Measurements from ENCODE around the gene SLAMF7.
"Not testable (repeated sequence)": the region's sequence is repeated elsewhere in the genome, so short reads cannot be mapped to it uniquely, and the experiment has no call there.

Gene SLAMF7, protein sequence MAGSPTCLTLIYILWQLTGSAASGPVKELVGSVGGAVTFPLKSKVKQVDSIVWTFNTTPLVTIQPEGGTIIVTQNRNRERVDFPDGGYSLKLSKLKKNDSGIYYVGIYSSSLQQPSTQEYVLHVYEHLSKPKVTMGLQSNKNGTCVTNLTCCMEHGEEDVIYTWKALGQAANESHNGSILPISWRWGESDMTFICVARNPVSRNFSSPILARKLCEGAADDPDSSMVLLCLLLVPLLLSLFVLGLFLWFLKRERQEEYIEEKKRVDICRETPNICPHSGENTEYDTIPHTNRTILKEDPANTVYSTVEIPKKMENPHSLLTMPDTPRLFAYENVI

GRCh38 chr1:160739098-160739511 lies at the start of gene SLAMF7:
Gene SLAMF7, plus strand, starts transcription at chr1:160739247. Its CDS starts 55 bp downstream, at chr1:160739302.
- no peak for DNase-seq (ENCODE audit: low spot score)

DNA sequence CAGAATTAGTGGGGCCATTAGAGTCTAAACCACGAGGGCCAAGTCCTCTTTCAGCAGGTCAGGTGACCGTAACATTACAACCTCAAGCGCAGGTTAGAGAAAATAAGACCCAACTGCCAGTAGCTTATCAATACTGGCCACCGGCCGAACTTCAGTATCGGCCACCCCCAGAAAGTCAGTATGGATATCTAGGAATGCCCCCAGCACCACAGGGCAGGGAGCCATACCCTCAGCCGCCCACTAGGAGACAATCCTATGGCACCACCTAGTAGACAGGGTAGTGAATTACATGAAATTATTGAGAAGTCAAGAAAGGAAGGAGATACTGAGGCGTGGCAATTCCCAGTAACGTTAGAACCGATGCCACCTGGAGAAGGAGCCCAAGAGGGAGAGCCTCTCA lies 46.7 kb upstream of the SLAMF7 start:
- not testable (repeated sequence) for DNase-seq (ENCODE audit: low spot score)

DNA sequence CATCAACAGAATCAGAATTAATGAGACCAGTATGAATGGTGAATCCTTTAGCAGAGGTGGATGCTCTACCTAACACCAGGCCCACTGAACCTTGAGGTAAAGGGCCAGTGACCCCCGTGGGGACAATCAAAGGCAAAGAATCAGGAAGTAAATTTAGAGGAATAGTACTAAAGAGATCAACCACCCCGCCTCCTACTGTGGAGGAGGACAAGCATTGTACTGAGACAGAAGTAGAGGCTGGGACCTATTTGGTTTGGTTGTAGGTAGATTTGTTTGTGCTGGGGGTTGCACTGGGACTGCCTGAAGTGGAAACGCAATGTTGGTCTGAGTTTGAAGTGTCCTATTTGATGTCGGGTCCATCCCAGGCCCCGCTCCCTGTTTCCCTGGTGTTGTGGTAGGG lies 36.9 kb upstream of the SLAMF7 start:
- DNase-seq (ENCODE audit: low spot score): no peak

- no peak for DNase-seq (ENCODE audit: low spot score)
Observed at GRCh38 chr1:160704250-160704649, 34.8 kb upstream of the SLAMF7 start.

DNA sequence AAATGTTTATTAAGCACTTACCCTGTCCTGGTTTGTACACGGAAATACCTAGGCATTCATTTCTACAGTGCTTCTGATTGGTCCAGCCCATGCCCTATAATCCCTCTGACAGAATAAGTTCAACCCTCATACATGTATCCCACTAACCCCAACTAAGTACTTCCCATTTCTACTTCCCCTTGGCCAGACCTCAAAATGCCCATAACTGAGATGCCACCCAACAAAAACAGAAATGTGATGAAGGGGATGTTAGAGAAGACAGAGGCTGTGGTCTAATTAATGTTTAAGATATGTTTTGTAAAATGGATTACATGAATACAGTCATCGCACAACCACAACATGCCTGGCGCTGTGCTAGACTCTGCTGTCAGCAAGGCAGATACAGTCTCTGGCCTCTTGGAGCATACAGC lies 33.8 kb upstream of the SLAMF7 start:
- DNase-seq (ENCODE audit: low spot score): not testable (repeated sequence)

GRCh38 chr1:160705742-160706141 lies 33.3 kb upstream of the SLAMF7 start:
- DNase-seq (ENCODE audit: low spot score): no peak

- no peak for DNase-seq (ENCODE audit: low spot score)
Observed at GRCh38 chr1:160706526-160707235, 32.4 kb upstream of the SLAMF7 start.

DNA sequence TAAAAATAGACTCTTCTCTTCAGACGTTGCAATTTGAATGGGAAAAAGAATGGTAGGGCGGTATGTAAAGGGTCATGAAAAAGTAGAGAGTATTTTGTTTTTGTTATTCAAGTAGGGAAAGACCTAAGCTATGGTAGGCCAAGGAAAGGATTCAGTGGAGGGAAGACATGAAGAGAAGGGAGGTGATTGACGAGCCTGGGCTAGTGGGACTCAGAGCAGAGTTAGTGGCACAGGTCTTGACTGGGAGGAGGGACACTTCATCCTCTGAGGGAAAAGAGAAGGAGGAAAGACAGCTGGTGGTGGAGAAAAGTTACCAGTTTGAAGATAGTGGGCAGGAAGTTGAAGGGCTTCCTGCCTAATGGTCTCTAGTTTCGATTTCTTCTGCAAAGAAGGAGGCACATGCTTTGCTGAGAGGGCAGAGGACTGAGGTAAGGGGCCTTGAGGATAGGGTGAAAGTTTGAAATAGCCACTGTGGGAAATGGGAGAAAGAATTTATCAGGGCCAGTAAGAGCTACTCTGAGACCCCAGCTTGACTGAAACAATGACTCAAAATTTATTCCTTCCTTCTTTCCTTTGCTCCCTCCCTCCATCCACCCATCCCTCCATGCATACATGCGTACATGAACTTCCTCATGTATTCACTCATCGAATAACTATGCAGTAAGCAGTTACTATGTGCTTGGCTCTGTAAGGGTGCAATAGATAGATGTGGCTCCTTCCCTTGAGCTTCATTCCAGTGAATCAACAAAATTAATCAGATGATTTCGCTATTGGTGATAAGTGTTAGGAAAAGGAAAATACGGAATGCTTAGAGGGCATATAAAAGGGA lies 31.6 kb upstream of the SLAMF7 start:
- no peak for DNase-seq (ENCODE audit: low spot score)

DNA sequence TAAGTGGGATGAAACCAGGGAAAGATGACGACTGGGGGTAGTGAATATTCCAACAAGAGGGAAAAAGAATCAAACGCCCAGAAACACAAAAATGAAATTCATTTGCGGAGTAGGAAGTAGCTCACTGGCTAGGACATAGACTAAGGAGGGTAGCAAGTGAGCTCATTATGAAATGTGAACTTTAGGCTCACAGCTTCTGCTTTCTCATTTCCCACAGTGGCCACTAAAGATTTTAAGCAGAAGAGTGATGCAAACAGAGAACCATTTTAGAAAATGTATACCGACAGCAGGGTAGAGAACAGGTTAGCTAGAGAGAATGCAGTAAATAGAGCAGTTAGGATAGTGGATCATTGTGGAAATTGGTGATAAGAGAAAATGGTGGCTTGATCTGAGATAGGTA lies 30.9 kb upstream of the SLAMF7 start:
- DNase-seq (ENCODE audit: low spot score): no peak

DNA sequence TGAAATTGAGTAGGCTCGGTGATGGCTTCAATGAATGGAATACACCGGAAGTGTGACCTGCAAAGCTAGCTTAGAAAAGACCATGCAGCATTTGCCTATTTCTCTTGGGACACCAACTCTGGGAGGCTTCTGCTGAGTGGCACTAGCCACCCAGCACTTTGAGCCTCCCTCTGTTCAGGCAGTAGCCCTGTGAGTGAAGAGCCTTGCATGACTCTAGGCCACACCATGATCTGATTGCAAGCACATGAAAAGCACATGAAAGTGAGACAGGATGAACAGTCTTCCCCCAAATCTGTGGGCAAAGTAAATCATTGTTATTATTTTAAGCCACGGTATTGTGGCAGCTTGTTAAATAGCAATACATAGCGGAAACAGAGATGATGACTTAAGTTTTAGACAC lies 30.2 kb upstream of the SLAMF7 start:
- DNase-seq (ENCODE audit: low spot score): no peak

DNA sequence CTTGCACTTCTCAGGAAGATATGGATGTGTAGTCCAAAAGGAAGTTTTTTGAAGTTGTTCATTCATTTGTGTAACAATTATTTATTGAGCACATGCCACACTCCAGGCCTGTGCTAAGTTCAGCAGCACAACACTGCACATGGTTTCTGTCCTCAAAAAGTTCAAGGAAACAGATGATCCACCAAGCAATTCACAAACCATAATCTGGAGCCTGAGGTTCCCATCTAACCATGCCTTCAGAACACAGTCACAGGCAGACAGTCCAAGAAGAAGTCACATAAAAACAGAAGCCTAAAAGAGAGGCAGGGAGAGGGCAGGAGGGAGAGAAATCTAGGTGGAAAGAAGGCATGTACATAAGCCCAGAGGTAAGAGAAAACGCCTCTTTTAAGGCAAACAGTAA lies 29.3 kb upstream of the SLAMF7 start:
- DNase-seq (ENCODE audit: low spot score): no peak

GRCh38 chr1:160710517-160711252 lies 28.4 kb upstream of the SLAMF7 start:
- no peak for DNase-seq (ENCODE audit: low spot score)

DNA sequence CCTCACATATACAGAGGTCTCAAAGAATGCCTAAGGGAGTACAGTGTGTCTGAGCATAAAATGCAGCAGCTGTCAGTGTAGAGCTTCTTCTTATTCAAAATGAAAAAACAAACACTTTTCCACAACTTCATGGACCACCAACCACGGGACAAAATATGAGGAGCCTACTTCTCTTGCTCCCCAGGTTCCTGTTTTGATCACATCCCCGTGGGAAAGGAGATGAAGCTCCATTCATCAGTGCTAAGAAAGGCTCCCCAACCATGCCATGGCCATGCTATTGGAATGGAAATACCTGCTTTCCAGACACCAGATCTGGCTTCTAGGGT lies 27.8 kb upstream of the SLAMF7 start:
- DNase-seq (ENCODE audit: low spot score): no peak

GRCh38 chr1:160711602-160712311 lies 27.3 kb upstream of the SLAMF7 start, which contains the start of gene CD48:
Gene CD48, minus strand, starts transcription at chr1:160711822. Its CDS starts 59 bp downstream, at chr1:160711763.
- no peak for DNase-seq (ENCODE audit: low spot score)

- DNase-seq (ENCODE audit: low spot score): not testable (repeated sequence)
Observed at GRCh38 chr1:160712525-160713080, 26.4 kb upstream of the SLAMF7 start.

- no peak for DNase-seq (ENCODE audit: low spot score)
Observed at GRCh38 chr1:160713161-160713560, 25.9 kb upstream of the SLAMF7 start.

DNA sequence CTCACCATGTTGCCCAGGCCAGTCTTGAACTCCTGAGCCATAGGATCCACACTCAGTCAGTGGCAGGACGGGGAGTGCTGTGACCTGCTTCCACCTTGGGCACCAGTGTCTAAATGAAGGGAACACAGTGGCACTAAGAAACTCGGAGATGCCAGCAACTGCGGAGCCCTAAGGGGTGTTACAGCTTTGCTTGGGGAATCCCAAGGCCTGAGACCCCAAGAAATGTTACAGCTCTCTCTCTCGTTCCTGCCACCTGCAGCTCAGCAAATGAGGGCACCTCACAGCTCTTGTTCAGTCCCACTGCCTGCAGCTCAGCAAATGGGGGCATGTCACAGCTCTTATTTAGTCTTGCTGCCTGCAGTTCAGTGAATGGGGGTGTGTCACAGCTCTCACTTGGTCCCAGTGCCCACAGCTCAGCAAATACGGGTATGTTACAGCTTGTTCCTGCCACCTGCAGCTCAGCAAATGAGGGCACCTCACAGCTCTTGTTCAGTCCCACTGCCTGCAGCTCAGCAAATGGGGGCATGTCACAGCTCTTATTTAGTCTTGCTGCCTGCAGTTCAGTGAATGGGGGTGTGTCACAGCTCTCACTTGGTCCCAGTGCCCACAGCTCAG lies 24.9 kb upstream of the SLAMF7 start:
- not testable (repeated sequence) for DNase-seq (ENCODE audit: low spot score)

DNA sequence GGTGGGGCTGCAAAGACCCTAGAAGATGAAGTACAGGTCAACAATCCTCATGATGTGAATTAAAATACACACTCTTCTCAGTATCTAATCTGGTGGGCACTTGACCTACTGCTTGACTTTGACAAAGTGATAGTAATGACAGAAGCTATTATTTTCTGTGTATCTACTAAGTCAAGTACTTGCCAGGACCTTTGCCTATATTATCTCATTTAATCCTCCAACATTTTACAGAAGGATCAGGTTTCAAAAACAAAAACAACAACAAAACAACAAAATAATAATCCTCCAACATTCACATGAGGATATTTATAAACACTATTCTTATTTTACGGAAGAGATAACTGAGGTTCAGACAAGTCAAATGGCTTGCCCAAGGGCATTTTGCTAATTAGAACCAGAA lies 23.0 kb upstream of the SLAMF7 start:
- no peak for DNase-seq (ENCODE audit: low spot score)

GRCh38 chr1:160717306-160717705 lies 21.7 kb upstream of the SLAMF7 start:
- no peak for DNase-seq (ENCODE audit: low spot score)

DNA sequence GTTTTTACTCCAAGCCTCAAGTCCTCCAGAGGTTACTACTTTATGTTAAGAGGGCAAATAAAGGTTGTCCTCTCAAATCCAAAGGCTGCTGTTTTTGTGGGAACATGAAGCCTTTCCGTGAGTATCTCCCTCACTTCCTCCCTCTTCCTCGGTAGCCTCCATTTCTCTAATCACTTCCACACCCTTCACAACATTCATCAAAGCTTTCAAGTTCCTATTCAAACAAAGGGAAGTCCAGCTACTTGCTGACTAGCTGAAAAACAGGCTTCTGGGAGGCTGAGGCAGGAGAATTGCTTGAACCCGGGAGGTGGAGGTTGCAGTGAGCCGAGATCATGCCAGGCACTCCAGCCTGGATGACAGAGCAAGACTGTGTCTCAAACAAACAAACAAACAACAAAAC lies 20.8 kb upstream of the SLAMF7 start:
- no peak for DNase-seq (ENCODE audit: low spot score)
